Effector memory CD4-positive, alpha-beta T cell (primary cell): Measurements from ENCODE around the gene PROM2.
"Not testable (repeated sequence)": the region's sequence is repeated elsewhere in the genome, so short reads cannot be mapped to it uniquely, and the experiment has no call there.

Experiments
- DNase-seq, 3 donors: peaks; one replicate each; pipeline ENCODE4 v3.0.0-alpha.2; 2020
- H3K27ac ChIP-seq: 2 replicates; pipeline ENCODE4 v1.7.0; 2013; ENCODE audit warnings: mild to moderate bottlenecking, low read length, moderate library complexity; ENCODE audit not compliant: insufficient read depth, poor library complexity, severe bottlenecking
- H3K27me3 ChIP-seq: replicated peaks from 2 replicates; pipeline ENCODE4 v1.7.0; 2013; ENCODE audit warnings: mild to moderate bottlenecking, low read length; ENCODE audit not compliant: insufficient read depth, control insufficient read depth, poor library complexity, severe bottlenecking
- H3K36me3 ChIP-seq: 2 replicates; pipeline ENCODE4 v1.7.0; 2013; ENCODE audit warnings: mild to moderate bottlenecking, low read length, moderate library complexity; ENCODE audit not compliant: control insufficient read depth, insufficient read depth
- H3K4me1 ChIP-seq: 2 replicates; pipeline ENCODE4 v1.7.0; 2013; ENCODE audit warnings: low read length, mild to moderate bottlenecking; ENCODE audit not compliant: control insufficient read depth, insufficient read depth, poor library complexity, severe bottlenecking
- H3K4me3 ChIP-seq: 2 replicates; pipeline ENCODE4 v1.7.0; 2013; ENCODE audit warnings: low read length, low read depth, mild to moderate bottlenecking; ENCODE audit not compliant: insufficient read depth, poor library complexity, severe bottlenecking
- H3K9me3 ChIP-seq: 2 replicates; pipeline ENCODE4 v1.7.0; 2013; ENCODE audit warnings: mild to moderate bottlenecking, low read length, moderate library complexity; ENCODE audit not compliant: control insufficient read depth
- total RNA-seq, 3 donors: gene quantifications; one replicate each; lab custom pipeline; 2026; lab: John Stamatoyannopoulos, UW

The PROM2 gene
- 0.17 to 0.58 (median 0.17) reads per million in 3 donors for total RNA-seq

GRCh38 chr2:95274291-95275150 lies at the start of gene PROM2:
TSS of gene PROM2 (plus strand) at chr2:95274449. CDS start at chr2:95274586, 137 bp downstream.
- Histone ChIP-seq H3K4me3 (no peak within 1 kb of the TSS), H3K27ac (no peak within 1 kb of the TSS), H3K36me3 (no peaks in the 10 kb centered on the region), H3K27me3 (no peaks in the 10 kb centered on the region), H3K4me1 (no peaks in the 10 kb centered on the region), H3K9me3 (no peaks in the 10 kb centered on the region)
- DNase-seq: no peak

GRCh38 chr2:95225658-95226057 lies 48.6 kb upstream of the PROM2 start:
- DNase-seq: no peak
- Histone ChIP-seq H3K27ac (no peak overlapping the region), H3K9me3 (peaks cover 27% of the 10 kb centered on the region), H3K4me1 (no peaks in the 10 kb centered on the region), H3K27me3 (no peaks in the 10 kb centered on the region), H3K4me3 (no peak overlapping the region), H3K36me3 (no peaks in the 10 kb centered on the region)

GRCh38 chr2:95231723-95232122 lies 42.5 kb upstream of the PROM2 start:
- no peak overlapping the region for H3K4me3 ChIP-seq
- no peaks in the 10 kb centered on the region for H3K27me3 ChIP-seq
- no peak for DNase-seq
- H3K9me3 ChIP-seq: peaks cover 15% of the 10 kb centered on the region
- no peak overlapping the region for H3K27ac ChIP-seq
- H3K4me1 ChIP-seq: no peaks in the 10 kb centered on the region
- no peaks in the 10 kb centered on the region for H3K36me3 ChIP-seq

GRCh38 chr2:95232232-95232631 lies 42.0 kb upstream of the PROM2 start:
- H3K36me3 ChIP-seq: no peaks in the 10 kb centered on the region
- no peaks in the 10 kb centered on the region for H3K4me1 ChIP-seq
- no peak overlapping the region for H3K4me3 ChIP-seq
- DNase-seq: no peak
- no peak overlapping the region for H3K27ac ChIP-seq
- H3K9me3 ChIP-seq: peaks cover 15% of the 10 kb centered on the region
- H3K27me3 ChIP-seq: no peaks in the 10 kb centered on the region

GRCh38 chr2:95234286-95234785 lies 39.9 kb upstream of the PROM2 start:
- DNase-seq: no peak
- peaks cover 10% of the 10 kb centered on the region for H3K9me3 ChIP-seq
- H3K4me3 ChIP-seq: no peak overlapping the region
- H3K27ac ChIP-seq: no peak overlapping the region
- no peaks in the 10 kb centered on the region for H3K4me1 ChIP-seq
- no peaks in the 10 kb centered on the region for H3K27me3 ChIP-seq
- no peaks in the 10 kb centered on the region for H3K36me3 ChIP-seq

GRCh38 chr2:95234816-95235215 lies 39.4 kb upstream of the PROM2 start:
- H3K4me1 ChIP-seq: no peaks in the 10 kb centered on the region
- no peaks in the 10 kb centered on the region for H3K36me3 ChIP-seq
- peaks cover 10% of the 10 kb centered on the region for H3K9me3 ChIP-seq
- no peaks in the 10 kb centered on the region for H3K27me3 ChIP-seq
- H3K4me3 ChIP-seq: no peak overlapping the region
- DNase-seq: no peak
- no peak overlapping the region for H3K27ac ChIP-seq

GRCh38 chr2:95238131-95238530 lies 36.1 kb upstream of the PROM2 start:
- Histone ChIP-seq H3K27me3 (no peaks in the 10 kb centered on the region), H3K36me3 (no peaks in the 10 kb centered on the region), H3K4me1 (no peaks in the 10 kb centered on the region), H3K27ac (no peak overlapping the region), H3K9me3 (peaks cover 9% of the 10 kb centered on the region), H3K4me3 (no peak overlapping the region)
- no peak for DNase-seq

GRCh38 chr2:95240091-95240490 lies 34.2 kb upstream of the PROM2 start:
- Histone ChIP-seq H3K9me3 (peaks cover 3% of the 10 kb centered on the region), H3K27me3 (no peaks in the 10 kb centered on the region), H3K36me3 (no peaks in the 10 kb centered on the region), H3K4me1 (no peaks in the 10 kb centered on the region), H3K4me3 (no peak overlapping the region), H3K27ac (no peak overlapping the region)
- DNase-seq: no peak

- no peak for DNase-seq
- Histone ChIP-seq H3K4me1 (no peaks in the 10 kb centered on the region), H3K27ac (no peak overlapping the region), H3K27me3 (no peaks in the 10 kb centered on the region), H3K9me3 (peaks cover 3% of the 10 kb centered on the region), H3K36me3 (no peaks in the 10 kb centered on the region), H3K4me3 (no peak overlapping the region)
These were observed 33.7 kb upstream of the PROM2 start for GRCh38 chr2:95240556-95240955.

GRCh38 chr2:95242084-95242483 lies 32.2 kb upstream of the PROM2 start:
- H3K4me1 ChIP-seq: not testable (repeated sequence)

More at GRCh38 chr2:95242084-95242483, 32.2 kb upstream of the PROM2 start:
- H3K36me3 ChIP-seq, H3K4me3 ChIP-seq, H3K9me3 ChIP-seq, H3K27ac ChIP-seq, DNase-seq, H3K27me3 ChIP-seq: not testable (repeated sequence)
